ENCODE data around the gene DNMT3A. TPM values are rescaled to one million over a fixed set of nuclear protein-coding genes. Genes with fewer than 3 reads are reported as not detected.

DNMT3A gene
- total RNA-seq: 10 to 100 TPM; 11.3 to 29.5 (median 16.9) TPM

DNA sequence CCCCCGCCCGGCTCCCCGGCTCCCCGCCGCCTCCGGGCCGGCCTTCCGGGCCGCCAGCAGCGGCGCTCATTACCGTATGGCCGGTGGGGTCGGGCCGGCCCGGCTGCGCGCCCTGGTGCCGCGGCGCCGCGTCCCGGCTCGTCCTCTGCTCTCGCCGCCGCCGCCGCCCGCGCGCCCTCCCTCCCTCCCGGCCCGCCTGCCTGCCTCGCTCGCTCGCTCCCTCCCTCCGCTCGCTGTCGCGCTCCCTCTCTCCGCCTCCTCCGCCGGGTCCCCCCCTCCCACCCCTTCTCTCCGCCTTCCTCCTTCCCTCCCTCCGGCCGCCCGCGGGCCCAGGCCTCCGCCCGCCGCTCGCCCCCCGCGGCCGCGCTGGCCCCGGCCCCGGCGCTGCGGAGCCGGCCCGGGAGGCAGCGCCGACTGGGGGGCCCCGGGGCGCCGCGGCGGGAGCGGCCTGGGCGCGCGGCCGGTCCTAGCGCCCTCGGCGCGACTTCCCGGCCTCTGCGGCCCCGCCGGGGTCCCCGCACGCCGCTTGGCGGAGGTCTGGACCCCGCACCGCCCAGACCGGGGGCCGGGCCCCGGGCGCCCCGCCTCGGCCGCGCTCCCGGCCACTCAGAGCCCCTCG, at the start of gene DNMT3A:
DNMT3A (minus strand) TSS at position 173 of the 619 bp plus-strand sequence. CDS start 27,941 bp downstream, outside the sequence.
- DNase-seq (ENCODE audit: extremely low spot score): no peak
- no CpG with 5 or more reads among the region's 100 CpGs for WGBS
- H3K27ac ChIP-seq (replicated peaks in 1 of 4): peak within 1 kb of the TSS; percentile 87 to 90 (median 88)

GRCh38 chr2:25389161-25389560, 47.4 kb upstream of the DNMT3A start:
- Histone ChIP-seq H3K36me3 (peaks cover 0 to 18% (median 2%) of the 10 kb centered on the region in 4 donors), H3K4me1 (no peaks in the 10 kb centered on the region), H3K27ac (replicated peaks in 1 of 4) (no peak overlapping the region), H3K9me3 (no peaks in the 10 kb centered on the region), H3K27me3 (no peaks in the 10 kb centered on the region), H3K4me3 (no peak overlapping the region)
- intact Hi-C loops (cut with DNase I): no loop called here
- 95% methylated on average over 9 of the region's 9 CpGs for WGBS
- DNase-seq (ENCODE audit: extremely low spot score): no peak
- TF ChIP-seq, protein P1, sequence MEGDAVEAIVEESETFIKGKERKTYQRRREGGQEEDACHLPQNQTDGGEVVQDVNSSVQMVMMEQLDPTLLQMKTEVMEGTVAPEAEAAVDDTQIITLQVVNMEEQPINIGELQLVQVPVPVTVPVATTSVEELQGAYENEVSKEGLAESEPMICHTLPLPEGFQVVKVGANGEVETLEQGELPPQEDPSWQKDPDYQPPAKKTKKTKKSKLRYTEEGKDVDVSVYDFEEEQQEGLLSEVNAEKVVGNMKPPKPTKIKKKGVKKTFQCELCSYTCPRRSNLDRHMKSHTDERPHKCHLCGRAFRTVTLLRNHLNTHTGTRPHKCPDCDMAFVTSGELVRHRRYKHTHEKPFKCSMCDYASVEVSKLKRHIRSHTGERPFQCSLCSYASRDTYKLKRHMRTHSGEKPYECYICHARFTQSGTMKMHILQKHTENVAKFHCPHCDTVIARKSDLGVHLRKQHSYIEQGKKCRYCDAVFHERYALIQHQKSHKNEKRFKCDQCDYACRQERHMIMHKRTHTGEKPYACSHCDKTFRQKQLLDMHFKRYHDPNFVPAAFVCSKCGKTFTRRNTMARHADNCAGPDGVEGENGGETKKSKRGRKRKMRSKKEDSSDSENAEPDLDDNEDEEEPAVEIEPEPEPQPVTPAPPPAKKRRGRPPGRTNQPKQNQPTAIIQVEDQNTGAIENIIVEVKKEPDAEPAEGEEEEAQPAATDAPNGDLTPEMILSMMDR (IDR thresholded peaks at IDR 0.05): no peak
- TF ChIP-seq EP300 (IDR thresholded peaks at IDR 0.05) (no peak), POLR2AphosphoS5 (IDR thresholded peaks at IDR 0.05) (no peak), POLR2A (IDR thresholded peaks at IDR 0.05; ENCODE audit: low read depth) (no peak)

More for the DNA sequence above, at the start of gene DNMT3A:
- no peaks in the 10 kb centered on the region for H3K27me3 ChIP-seq
- intact Hi-C loops (cut with DNase I): loop anchor here (2.0 kb wide), 2 partner anchors 35 to 63 kb away; no protein-coding TSS in a partner anchor
- H3K36me3 ChIP-seq: no peaks in the 10 kb centered on the region
- H3K9me3 ChIP-seq: no peaks in the 10 kb centered on the region
- TF ChIP-seq POLR2A (IDR thresholded peaks at IDR 0.05; ENCODE audit: low read depth) (no peak), POLR2AphosphoS5 (IDR thresholded peaks at IDR 0.05) (no peak), EP300 (IDR thresholded peaks at IDR 0.05) (no peak)
- TF ChIP-seq, protein P1 (IDR thresholded peaks at IDR 0.05): no peak
- peaks cover 36 to 45% (median 44%) of the 10 kb centered on the region in 4 donors for H3K4me1 ChIP-seq
- H3K4me3 ChIP-seq: peak within 1 kb of the TSS; percentile 80 to 95 (median 82)

DNA sequence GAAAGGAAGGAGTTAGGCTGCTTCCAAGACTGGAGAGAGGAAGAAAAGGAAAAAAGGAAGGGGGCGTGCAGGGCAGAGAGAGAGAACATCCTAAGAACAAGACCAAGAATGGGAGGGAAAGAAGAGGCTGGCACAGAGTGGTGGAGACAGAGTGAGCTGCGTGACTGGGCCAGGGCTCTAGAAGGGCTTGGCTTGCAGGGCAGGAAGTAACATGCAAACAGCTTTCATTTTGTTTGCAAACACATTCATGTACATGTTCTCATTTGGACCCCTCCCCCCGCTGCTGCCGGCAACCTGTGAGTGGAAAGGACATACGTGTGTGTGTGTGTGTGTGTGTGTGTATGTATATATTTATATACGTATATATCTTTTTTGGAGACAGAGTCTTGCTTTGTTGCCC, 46.8 kb upstream of the DNMT3A start:
- Histone ChIP-seq H3K4me3 (no peak overlapping the region), H3K27ac (replicated peaks in 1 of 4) (no peak overlapping the region), H3K36me3 (peaks cover 0 to 18% (median 2%) of the 10 kb centered on the region in 4 donors), H3K9me3 (no peaks in the 10 kb centered on the region), H3K27me3 (no peaks in the 10 kb centered on the region), H3K4me1 (no peaks in the 10 kb centered on the region)
- no peak for DNase-seq (ENCODE audit: extremely low spot score)
- WGBS: 84% methylated on average over 6 of the region's 6 CpGs
- TF ChIP-seq, protein P1 (IDR thresholded peaks at IDR 0.05): no peak
- TF ChIP-seq POLR2AphosphoS5 (IDR thresholded peaks at IDR 0.05) (no peak), POLR2A (IDR thresholded peaks at IDR 0.05; ENCODE audit: low read depth) (no peak), EP300 (IDR thresholded peaks at IDR 0.05) (no peak)
- intact Hi-C loops (cut with DNase I): no loop called here

- Histone ChIP-seq H3K4me3 (no peak overlapping the region), H3K9me3 (no peaks in the 10 kb centered on the region), H3K27me3 (no peaks in the 10 kb centered on the region), H3K36me3 (peaks cover 0 to 18% (median 2%) of the 10 kb centered on the region in 4 donors), H3K4me1 (no peaks in the 10 kb centered on the region), H3K27ac (replicated peaks in 1 of 4) (no peak overlapping the region)
- no peak for TF ChIP-seq POLR2AphosphoS5 (IDR thresholded peaks at IDR 0.05)
- no peak for TF ChIP-seq EP300 (IDR thresholded peaks at IDR 0.05)
- TF ChIP-seq, protein P1 (IDR thresholded peaks at IDR 0.05): no peak
- no peak for TF ChIP-seq POLR2A (IDR thresholded peaks at IDR 0.05; ENCODE audit: low read depth)
- intact Hi-C loops (cut with DNase I): no loop called here
- 84% methylated on average over 17 of the region's 17 CpGs for WGBS
- DNase-seq (ENCODE audit: extremely low spot score): no peak
Measured at GRCh38 chr2:25387876-25388449, 46.2 kb upstream of the DNMT3A start.
